Measurements from ENCODE around the gene PCDHB4. TPM values are rescaled to one million over a fixed set of nuclear protein-coding genes. Genes with fewer than 3 reads are reported as not detected.

PCDHB4 gene
- total RNA-seq, 1 experiment from 2014 or later = 0.09 TPM

Other genes with a start within 250 kb of the PCDHB4 start
- not detected in 2 replicates for gene PCDHA12, start 246.5 kb upstream of the PCDHB4 start, total RNA-seq (2021)
- not detected in 2 replicates for gene PCDHA13, start 239.7 kb upstream of the PCDHB4 start, total RNA-seq (2021)
- 0.88 and 0.90 TPM in 2 replicates for gene PCDHAC1, start 195.5 kb upstream of the PCDHB4 start, total RNA-seq (2021)
- gene PCDHAC2, start 155.3 kb upstream of the PCDHB4 start, total RNA-seq (2021) = 2.8 and 3.4 TPM in 2 replicates
- gene PCDHB1, start 70.4 kb upstream of the PCDHB4 start, total RNA-seq (2021) = not detected in 2 replicates
- 2.8 and 4.0 TPM in 2 replicates for gene PCDHB2, start 27.2 kb upstream of the PCDHB4 start, total RNA-seq (2021)
- 0.17 and 0.55 TPM in 2 replicates for gene PCDHB3, start 21.3 kb upstream of the PCDHB4 start, total RNA-seq (2021)
- gene PCDHB5, start 13.4 kb downstream of the PCDHB4 start, total RNA-seq (2021) = not detected in 2 replicates
- not detected in 2 replicates for gene PCDHB6, start 28.2 kb downstream of the PCDHB4 start, total RNA-seq (2021)
- gene PCDHB7, start 50.8 kb downstream of the PCDHB4 start, total RNA-seq (2021) = not detected in 2 replicates
- not detected in 2 replicates for gene PCDHB8, start 56.0 kb downstream of the PCDHB4 start, total RNA-seq (2021)
- gene PCDHB16, start 60.6 kb downstream of the PCDHB4 start, total RNA-seq (2021) = not detected in 2 replicates
- not detected in 2 replicates for gene PCDHB9, start 65.3 kb downstream of the PCDHB4 start, total RNA-seq (2021)
- not detected in 2 replicates for gene PCDHB10, start 70.5 kb downstream of the PCDHB4 start, total RNA-seq (2021)
- gene PCDHB11, start 77.8 kb downstream of the PCDHB4 start, total RNA-seq (2021) = not detected in 2 replicates
- gene PCDHB12, start 86.9 kb downstream of the PCDHB4 start, total RNA-seq (2021) = not detected in 2 replicates
- not detected in 2 replicates for gene PCDHB13, start 92.1 kb downstream of the PCDHB4 start, total RNA-seq (2021)
- 0.07 TPM in 1 of 2 replicates, not detected in the other for gene PCDHB14, start 101.5 kb downstream of the PCDHB4 start, total RNA-seq (2021)
- gene PCDHB15, start 123.6 kb downstream of the PCDHB4 start, total RNA-seq (2021) = not detected in 2 replicates
- gene SLC25A2, start 182.2 kb downstream of the PCDHB4 start, total RNA-seq (2021) = 0.33 and 0.55 TPM in 2 replicates
- 56.1 and 57.6 TPM in 2 replicates for gene TAF7, start 199.0 kb downstream of the PCDHB4 start, total RNA-seq (2021)
- 0.07 TPM in 1 of 2 replicates, not detected in the other for gene PCDHGA1, start 208.7 kb downstream of the PCDHB4 start, total RNA-seq (2021)
- 0.11 and 0.13 TPM in 2 replicates for gene PCDHGA2, start 216.9 kb downstream of the PCDHB4 start, total RNA-seq (2021)
- not detected in 2 replicates for gene PCDHGA3, start 222.0 kb downstream of the PCDHB4 start, total RNA-seq (2021)
- gene PCDHGB1, start 228.3 kb downstream of the PCDHB4 start, total RNA-seq (2021) = not detected in 2 replicates
- not detected in 2 replicates for gene PCDHGA4, start 233.2 kb downstream of the PCDHB4 start, total RNA-seq (2021)
- gene PCDHGB2, start 238.2 kb downstream of the PCDHB4 start, total RNA-seq (2021) = 0.28 and 0.33 TPM in 2 replicates
- gene PCDHGA5, start 242.3 kb downstream of the PCDHB4 start, total RNA-seq (2021) = 0.13 and 0.20 TPM in 2 replicates
- not detected in 2 replicates for gene PCDHGB3, start 248.4 kb downstream of the PCDHB4 start, total RNA-seq (2021)